Activated CD4-positive, alpha-beta T cell treated with anti-CD3 and anti-CD28 coated beads for 36 hours (primary cell): ENCODE data around the gene C16orf87. TPM values are rescaled to one million over a fixed set of nuclear protein-coding genes. Genes with fewer than 3 reads are reported as not detected.

Source experiments
- ATAC-seq: fragments of 200-7000 bp; cut with Tn5 transposase; one replicate; pipeline ENCODE4 v1.10.0; 2021; ENCODE audit warnings: mild to moderate bottlenecking, moderate library complexity
- CTCF ChIA-PET: fragments of 350-600 bp; sonication (Branson Sonifier 250); formaldehyde crosslinking; loops from one replicate; lab custom pipeline; 2021; ENCODE audit warnings: antibody characterized with exemption; lab: Charles Lee
- POLR2A ChIA-PET: fragments of 350-600 bp; sonication (Branson Sonifier 250); formaldehyde crosslinking; loops from one replicate; lab custom pipeline; 2021; ENCODE audit warnings: antibody characterized with exemption, inconsistent platforms; lab: Charles Lee
- DNase-seq: peaks from one replicate; pipeline ENCODE4 v3.0.0-alpha.2; 2020
- H3K27ac Mint-ChIP-seq: one replicate; pipeline ENCODE4 v1.8.0; 2021; ENCODE audit warnings: mixed read lengths
- H3K27me3 Mint-ChIP-seq: one replicate; pipeline ENCODE4 v1.8.0; 2021; ENCODE audit warnings: mixed read lengths
- H3K36me3 Mint-ChIP-seq: one replicate; pipeline ENCODE4 v1.8.0; 2021; ENCODE audit warnings: low read depth, mixed read lengths
- H3K4me1 Mint-ChIP-seq: one replicate; pipeline ENCODE4 v1.8.0; 2021; ENCODE audit warnings: mixed read lengths
- H3K4me3 Mint-ChIP-seq: one replicate; pipeline ENCODE4 v1.8.0; 2021; ENCODE audit warnings: mild to moderate bottlenecking, moderate library complexity, mixed read lengths
- H3K9me3 Mint-ChIP-seq: one replicate; pipeline ENCODE4 v1.8.0; 2021; ENCODE audit warnings: low read depth, mixed read lengths
- intact Hi-C, 2 experiments: fragments of 100-400 bp; cut with DNase I in 1 of 2; cut with micrococcal nuclease in 1 of 2; formaldehyde crosslinking; loops; one replicate each; pipeline versions ENCODE4 v1.14.2 to v1.15.1; 2022 to 2024; cut with DNase I, micrococcal nuclease
- total RNA-seq, 2 experiments: library from RNA; stranded (reverse); gene quantifications; one replicate each; pipeline ENCODE4 v1.2.3, GENCODE V29; 2021

The C16orf87 gene
- total RNA-seq, 2 experiments from 2014 or later, result 14.6 to 17.2 TPM

DNA sequence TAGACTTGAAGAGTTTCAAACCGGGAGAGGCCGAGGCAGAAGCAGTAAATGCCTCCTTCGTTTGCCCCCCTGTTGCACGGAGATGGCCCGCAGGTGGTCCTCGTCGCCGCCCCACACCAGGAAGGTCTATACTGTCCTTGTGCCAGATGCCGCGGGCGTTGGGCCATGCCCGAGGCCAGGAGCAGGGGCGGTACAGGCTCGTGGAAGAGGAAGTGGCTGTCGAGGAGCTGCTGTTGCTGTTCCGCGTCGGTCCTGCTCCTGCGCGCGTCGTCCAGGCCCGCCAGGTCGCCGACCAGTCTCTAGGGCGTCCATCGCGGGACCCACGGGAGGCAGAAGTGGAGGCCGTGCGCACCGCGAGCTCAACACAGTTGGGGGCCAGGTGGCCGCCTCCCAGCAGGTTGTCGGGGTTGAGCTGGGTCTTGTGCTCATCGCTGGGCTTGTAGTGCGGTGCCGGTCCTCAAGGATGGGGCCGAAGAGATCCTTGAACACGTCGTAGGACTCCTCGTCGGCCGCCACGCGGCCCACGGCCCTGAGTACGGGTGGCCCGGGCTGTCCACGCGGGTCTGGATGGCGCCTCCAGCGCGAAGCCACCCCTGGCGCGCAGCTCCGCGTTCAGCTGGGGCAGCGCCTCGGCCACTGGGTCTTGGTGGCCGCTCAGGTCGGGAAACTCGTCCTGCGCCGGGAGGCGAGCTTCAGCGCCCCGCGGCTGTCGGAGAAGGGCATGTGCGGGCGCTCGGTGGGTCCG is 13.1 kb upstream of the C16orf87 start:
- Mint-ChIP-seq H3K4me1 (no peaks in the 10 kb centered on the region), H3K27ac (no peak overlapping the region), H3K9me3 (peaks cover 7% of the 10 kb centered on the region), H3K27me3 (peaks cover 4% of the 10 kb centered on the region), H3K4me3 (no peak overlapping the region), H3K36me3 (peaks cover 4% of the 10 kb centered on the region)
- DNase-seq (no peak), ATAC-seq (no peak)
- intact Hi-C loops, result no loop called here
- ChIA-PET CTCF (interaction anchor here (0.7 to 2.6 kb wide), 2 partner anchors 10 to 23 kb away, joined by 4 to 11 read pairs; no protein-coding TSS in a partner anchor), POLR2A (no interaction called here)

DNA sequence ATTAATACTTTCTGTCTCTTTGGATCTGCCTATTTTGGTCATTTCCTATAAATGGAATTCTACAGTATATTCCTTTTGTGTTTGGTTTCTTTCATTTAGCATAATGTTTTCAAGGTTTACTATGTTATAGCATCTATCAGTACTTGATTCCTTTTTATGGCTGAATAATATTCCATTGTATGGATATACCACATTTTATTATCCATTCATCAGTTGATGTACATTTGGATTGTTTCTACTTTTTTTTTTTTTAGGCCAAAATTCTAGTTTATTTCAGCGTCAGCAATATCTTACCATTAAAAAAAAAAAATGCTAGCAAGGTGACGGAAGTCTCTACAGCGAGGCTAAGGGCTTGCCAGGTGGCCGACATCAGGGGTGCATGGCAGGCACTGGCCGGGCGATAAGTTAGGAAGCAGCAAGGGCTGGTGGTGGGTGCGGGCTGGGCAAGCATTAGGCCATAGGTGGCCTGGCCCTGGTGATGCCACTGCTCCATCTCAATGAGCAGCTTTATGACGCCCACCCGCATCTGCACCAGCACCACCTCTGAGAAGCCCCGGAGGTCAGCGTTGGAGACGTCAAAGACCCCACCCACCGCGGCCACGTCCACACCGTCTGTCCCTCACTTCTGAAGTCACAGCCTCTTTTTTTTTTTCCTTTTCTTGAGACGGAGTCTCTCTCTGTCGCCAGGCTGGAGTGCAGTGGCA is 11.4 kb upstream of the C16orf87 start:
- H3K27ac Mint-ChIP-seq, result no peak overlapping the region
- H3K4me1 Mint-ChIP-seq, result no peaks in the 10 kb centered on the region
- ChIA-PET CTCF (interaction anchor here (0.9 kb wide), 1 partner anchor 88 kb away, joined by 3 read pairs; no protein-coding TSS in a partner anchor), POLR2A (no interaction called here)
- H3K36me3 Mint-ChIP-seq, result peaks cover 4% of the 10 kb centered on the region
- peaks cover 7% of the 10 kb centered on the region for H3K9me3 Mint-ChIP-seq
- DNase-seq (no peak), ATAC-seq (no peak)
- H3K27me3 Mint-ChIP-seq, result peaks cover 4% of the 10 kb centered on the region
- no peak overlapping the region for H3K4me3 Mint-ChIP-seq
- intact Hi-C loops, result no loop called here

DNA sequence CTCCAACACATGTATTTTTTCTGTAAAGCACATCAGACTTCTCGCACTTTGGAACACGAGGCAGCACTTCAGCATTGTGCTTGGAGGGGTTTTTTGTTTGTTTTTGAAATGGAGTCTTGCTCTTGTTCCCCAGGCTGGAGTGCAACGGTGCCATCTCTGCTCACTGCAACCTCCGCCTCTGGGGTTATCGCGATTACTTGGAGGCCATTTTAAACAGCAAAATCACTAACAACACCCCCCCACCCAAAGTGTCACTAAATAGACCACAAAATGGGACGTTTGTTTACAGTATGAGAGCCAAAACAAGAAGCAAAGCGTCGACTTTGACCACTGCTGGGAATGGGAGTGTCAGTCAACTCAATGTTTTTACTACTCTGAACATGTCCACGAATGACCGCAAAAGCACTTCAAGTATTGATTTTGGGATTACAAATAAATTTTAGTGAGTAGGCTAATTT is 9.0 kb upstream of the C16orf87 start:
- POLR2A ChIA-PET, result no interaction called here
- DNase-seq (no peak), ATAC-seq (no peak)
- Mint-ChIP-seq H3K4me3 (no peak overlapping the region), H3K27me3 (peaks cover 2% of the 10 kb centered on the region), H3K36me3 (peaks cover 4% of the 10 kb centered on the region), H3K4me1 (peaks cover 2% of the 10 kb centered on the region), H3K9me3 (peaks cover 7% of the 10 kb centered on the region), H3K27ac (no peak overlapping the region)
- CTCF ChIA-PET, result interaction anchor here (0.8 kb wide), 1 partner anchor 314 kb away, joined by 3 read pairs; no protein-coding TSS in a partner anchor
- intact Hi-C loops, result loop anchor here in 1 of 2 experiments (10.0 kb wide), 1 partner anchor 1545 kb away; the partner anchor contains the start of gene SIAH1

DNA sequence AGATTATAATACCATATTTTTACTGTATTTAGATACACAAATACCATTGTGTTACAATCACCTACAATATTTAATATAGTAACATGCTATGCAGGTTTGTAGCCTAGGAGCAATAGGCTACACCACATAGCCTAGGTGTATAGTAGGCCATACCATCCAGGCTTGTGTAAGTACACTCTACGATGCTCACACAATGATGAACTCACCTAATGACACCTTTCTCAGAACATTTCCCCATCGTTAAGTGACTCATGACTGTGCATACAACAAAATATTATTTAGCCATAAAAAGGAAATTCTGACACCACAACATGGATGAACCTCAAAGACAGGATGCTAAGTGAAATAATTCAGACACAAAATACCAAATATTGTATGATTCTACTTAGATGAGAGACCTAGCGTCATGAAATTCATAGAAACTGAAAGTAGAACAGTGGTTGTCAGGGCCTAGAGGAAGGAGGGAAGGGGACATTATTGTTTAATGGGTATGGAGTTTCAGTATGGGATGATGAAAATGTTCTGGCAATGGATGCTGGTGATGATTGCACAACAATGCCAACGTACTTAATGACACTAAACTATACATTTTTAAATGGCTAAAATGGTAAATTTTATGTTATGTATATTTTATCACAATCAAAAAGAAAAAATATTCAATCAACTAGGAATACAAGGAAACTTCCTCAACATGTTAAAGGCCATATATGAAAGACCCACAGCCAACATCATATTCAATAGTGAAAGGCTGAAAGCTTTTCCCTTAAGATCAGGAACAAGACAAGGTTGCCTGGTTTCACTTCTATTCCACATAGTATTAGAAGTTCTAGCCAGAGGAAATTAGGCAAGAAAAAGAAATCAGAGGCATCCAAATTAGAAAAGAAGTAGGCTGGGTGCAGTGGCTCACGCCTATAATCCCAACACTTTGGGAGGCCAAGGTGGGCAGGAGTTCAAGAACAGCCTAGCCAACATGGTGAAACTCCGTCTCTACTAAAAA is 5.9 kb upstream of the C16orf87 start:
- intact Hi-C loops, result loop anchor here in 1 of 2 experiments (10.0 kb wide), 1 partner anchor 1548 kb away; the partner anchor contains the start of gene SIAH1
- Mint-ChIP-seq H3K27ac (no peak overlapping the region), H3K9me3 (peaks cover under 1% of the 10 kb centered on the region), H3K36me3 (no peaks in the 10 kb centered on the region), H3K4me3 (no peak overlapping the region), H3K27me3 (no peaks in the 10 kb centered on the region), H3K4me1 (peaks cover 2% of the 10 kb centered on the region)
- ChIA-PET POLR2A (no interaction called here), CTCF (no interaction called here)
- ATAC-seq (peak; percentile 51), DNase-seq (no peak)

DNA sequence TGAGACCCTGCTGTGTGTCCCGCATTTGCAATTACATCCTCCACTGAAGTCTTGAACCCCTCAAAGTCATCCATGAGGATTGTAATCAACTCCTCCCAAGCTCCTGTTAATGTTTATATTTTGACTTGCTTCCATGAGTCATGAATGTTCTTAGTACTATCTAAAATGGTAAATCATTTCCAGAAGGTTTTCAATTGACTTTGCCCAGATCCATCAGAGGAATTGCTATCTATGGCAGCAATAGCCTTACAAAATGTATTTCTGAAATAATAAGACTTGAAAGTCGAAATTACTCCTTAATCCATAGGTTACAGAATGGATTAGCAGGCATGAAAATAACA is 2.5 kb upstream of the C16orf87 start:
- ATAC-seq, result no peak
- Mint-ChIP-seq H3K4me1 (peaks cover 18% of the 10 kb centered on the region), H3K36me3 (peaks cover 10% of the 10 kb centered on the region), H3K4me3 (no peak overlapping the region), H3K27me3 (no peaks in the 10 kb centered on the region), H3K27ac (no peak overlapping the region), H3K9me3 (no peaks in the 10 kb centered on the region)
- ChIA-PET CTCF (interaction anchor here (0.6 to 1.1 kb wide), 3 partner anchors 21 to 1536 kb away, joined by 3 read pairs; no protein-coding TSS in a partner anchor), POLR2A (interaction anchor here (0.6 kb wide), 1 partner anchor 129 kb away, joined by 4 read pairs; no protein-coding TSS in a partner anchor)
- no peak for DNase-seq
- intact Hi-C loops, result loop anchor here in 1 of 2 experiments (10.0 kb wide), 1 partner anchor 1551 kb away; the partner anchor contains the start of gene SIAH1

DNA sequence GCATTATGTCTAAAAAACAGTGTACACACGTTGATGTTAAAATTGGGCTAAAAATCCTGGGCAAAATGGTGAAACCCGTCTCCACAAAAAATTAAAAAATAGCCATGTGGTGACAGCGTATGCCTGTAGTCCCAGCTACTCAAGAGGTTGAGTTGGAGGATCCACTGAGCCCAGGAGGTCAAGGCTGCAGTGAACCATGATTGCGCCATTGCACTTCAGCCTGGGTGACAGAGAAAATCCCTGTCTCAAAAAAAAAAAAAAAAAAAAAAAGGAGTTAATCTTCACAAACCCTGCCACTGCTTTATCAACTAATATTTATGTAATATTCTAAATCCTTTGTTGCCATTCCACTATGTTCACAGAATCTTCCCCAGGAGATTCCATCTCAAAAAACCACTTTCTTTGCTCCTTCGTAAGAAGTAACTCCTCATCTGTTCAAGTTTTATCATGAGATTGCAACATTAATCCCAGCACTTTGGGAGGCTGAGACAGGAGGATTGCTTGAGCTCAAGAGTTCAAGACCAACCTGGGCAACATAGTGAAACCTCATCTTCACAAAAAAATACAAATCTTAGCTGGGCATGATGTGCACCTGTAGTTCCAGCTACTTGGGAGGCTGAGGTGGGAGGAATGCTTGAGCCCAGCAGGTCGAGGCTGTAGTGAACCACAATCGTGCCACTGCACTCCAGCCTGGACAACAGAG is 1.9 kb upstream of the C16orf87 start:
- intact Hi-C loops, result loop anchor here in 1 of 2 experiments (10.0 kb wide), 1 partner anchor 1552 kb away; the partner anchor contains the start of gene SIAH1
- no peak for ATAC-seq
- H3K4me1 Mint-ChIP-seq, result peaks cover 23% of the 10 kb centered on the region
- CTCF ChIA-PET, result interaction anchor here (0.6 to 1.3 kb wide), 2 partner anchors 28 to 159 kb away, joined by 3 to 5 read pairs; no protein-coding TSS in a partner anchor
- H3K27ac Mint-ChIP-seq, result no peak overlapping the region
- POLR2A ChIA-PET, result no interaction called here
- no peaks in the 10 kb centered on the region for H3K27me3 Mint-ChIP-seq
- no peaks in the 10 kb centered on the region for H3K9me3 Mint-ChIP-seq
- no peak overlapping the region for H3K4me3 Mint-ChIP-seq
- no peak for DNase-seq
- peaks cover 10% of the 10 kb centered on the region for H3K36me3 Mint-ChIP-seq

DNA sequence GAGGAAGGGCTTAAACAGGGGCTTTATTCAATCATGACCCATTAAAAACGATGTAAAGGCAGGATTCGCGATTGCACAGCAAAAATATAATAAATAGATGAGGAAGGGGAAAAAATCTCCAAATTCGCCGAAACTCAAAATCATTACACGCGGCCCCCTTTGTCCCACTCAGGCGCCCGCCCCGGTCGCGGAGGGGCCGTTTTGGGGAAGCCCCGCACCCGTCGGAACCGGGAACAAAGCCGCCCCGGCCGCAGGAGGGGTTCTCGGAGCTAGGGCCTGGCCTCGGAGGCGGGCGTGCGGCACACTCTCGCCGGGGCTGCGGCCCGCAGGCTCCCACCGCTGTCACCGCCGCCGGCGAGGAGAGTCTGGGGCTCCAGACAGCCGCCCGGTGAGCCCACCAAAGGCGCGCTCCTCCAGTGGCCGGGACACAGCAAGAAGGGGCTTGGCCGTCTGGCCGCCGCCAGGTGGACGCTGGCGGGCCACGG is 521 bp downstream of the C16orf87 start:
- H3K27me3 Mint-ChIP-seq, result no peaks in the 10 kb centered on the region
- peak overlapping the region; percentile 93 for H3K4me3 Mint-ChIP-seq
- peaks cover 10% of the 10 kb centered on the region for H3K36me3 Mint-ChIP-seq
- intact Hi-C loops, result loop anchor here (1.0 to 10.0 kb wide), 4 partner anchors 142 to 1554 kb away; partner anchors contain the start of genes DNAJA2 (in 1 of the 2), LONP2 (in 1 of the 2), SHCBP1 (in 1 of the 2) and SIAH1 (in 1 of the 2)
- H3K9me3 Mint-ChIP-seq, result no peaks in the 10 kb centered on the region
- DNase-seq, result peak; percentile 58
- CTCF ChIA-PET, result interaction anchor here (0.8 to 2.0 kb wide), 2 partner anchors 11 to 29 kb away, joined by 3 to 8 read pairs; no protein-coding TSS in a partner anchor
- POLR2A ChIA-PET, result interaction anchor here (1.2 kb wide), 1 partner anchor 8 kb away, joined by 3 read pairs; no protein-coding TSS in a partner anchor
- peak; percentile 5 for ATAC-seq
- peak overlapping the region; percentile 98 for H3K27ac Mint-ChIP-seq
- peaks cover 39% of the 10 kb centered on the region for H3K4me1 Mint-ChIP-seq

DNA sequence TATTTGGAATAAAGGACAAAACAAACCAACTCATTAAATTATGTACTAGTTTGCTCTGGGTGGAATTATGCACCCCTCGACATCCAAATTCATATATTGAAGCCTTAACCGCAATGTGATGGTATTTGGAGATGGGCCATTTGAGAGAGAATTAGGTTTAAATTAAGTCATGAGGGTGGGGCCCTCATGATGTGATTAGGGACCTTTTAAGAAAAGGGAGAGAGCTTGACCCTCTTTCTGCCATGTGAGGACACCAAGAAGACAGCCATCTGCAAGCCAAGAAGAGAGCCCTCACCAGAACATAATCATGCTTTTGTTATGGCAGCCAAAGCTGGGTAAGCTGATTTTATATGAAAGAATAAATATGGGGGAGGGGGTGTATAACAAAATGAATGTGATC is 2.0 kb downstream of the C16orf87 start:
- H3K27ac Mint-ChIP-seq, result peak overlapping the region; percentile 98
- CTCF ChIA-PET, result interaction anchor here (0.8 to 2.0 kb wide), 8 partner anchors 9 to 155 kb away, joined by 3 to 9 read pairs (median 5); no protein-coding TSS in a partner anchor
- POLR2A ChIA-PET, result no interaction called here
- ATAC-seq, result no peak
- intact Hi-C loops, result loop anchor here (1.0 to 5.0 kb wide), 4 partner anchors 16 to 1782 kb away; partner anchors contain the start of gene N4BP1 (in 1 of the 2)
- no peaks in the 10 kb centered on the region for H3K27me3 Mint-ChIP-seq
- H3K36me3 Mint-ChIP-seq, result peaks cover 13% of the 10 kb centered on the region
- H3K9me3 Mint-ChIP-seq, result no peaks in the 10 kb centered on the region
- peak overlapping the region; percentile 93 for H3K4me3 Mint-ChIP-seq
- peaks cover 46% of the 10 kb centered on the region for H3K4me1 Mint-ChIP-seq
- no peak for DNase-seq

DNA sequence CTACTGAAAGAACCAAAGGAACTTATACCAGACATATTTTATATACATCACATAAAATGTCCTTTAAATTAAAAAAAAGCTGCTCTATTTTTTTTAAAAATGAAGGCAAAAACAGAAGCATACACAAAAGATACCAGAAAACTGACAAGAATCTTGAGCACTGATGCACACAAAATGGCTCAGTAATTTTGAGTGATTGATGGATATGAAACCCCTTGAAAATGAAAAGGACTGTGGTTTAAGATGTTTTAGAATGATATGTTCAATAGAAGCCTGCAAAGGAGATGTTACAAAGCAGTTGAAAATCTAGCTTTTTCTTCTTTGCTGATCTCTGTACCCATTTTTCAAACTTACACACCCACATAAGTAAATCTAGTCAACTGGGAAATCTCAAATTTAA is 2.7 kb downstream of the C16orf87 start:
- peaks cover 17% of the 10 kb centered on the region for H3K36me3 Mint-ChIP-seq
- peaks cover 51% of the 10 kb centered on the region for H3K4me1 Mint-ChIP-seq
- no peaks in the 10 kb centered on the region for H3K27me3 Mint-ChIP-seq
- intact Hi-C loops, result loop anchor here (2.0 to 5.0 kb wide), 3 partner anchors 15 to 1783 kb away; partner anchors contain the start of gene N4BP1 (in 1 of the 2)
- ChIA-PET CTCF (interaction anchor here (0.8 to 1.9 kb wide), 8 partner anchors 8 to 155 kb away, joined by 3 to 9 read pairs (median 4); partner anchors contain the start of gene GPT2), POLR2A (no interaction called here)
- H3K4me3 Mint-ChIP-seq, result peak overlapping the region; percentile 51
- no peak overlapping the region for H3K27ac Mint-ChIP-seq
- ATAC-seq (no peak), DNase-seq (no peak)
- no peaks in the 10 kb centered on the region for H3K9me3 Mint-ChIP-seq
